Aorta (tissue), 5 donors: ENCODE data around the gene NAPEPLD. TPM values are rescaled to one million over a fixed set of nuclear protein-coding genes. Genes with fewer than 3 reads are reported as not detected.
"Not testable (repeated sequence)": the region's sequence is repeated elsewhere in the genome, so short reads cannot be mapped to it uniquely, and the experiment has no call there.

Experiments
- ATAC-seq: fragments of 200-7000 bp; cut with Tn5 transposase; one replicate; pipeline ENCODE4 v1.9.1; 2022; ENCODE audit warnings: moderate library complexity; ENCODE audit not compliant: low FRiP score
- DNase-seq, 2 donors: peaks; one replicate each; pipeline ENCODE4 v3.0.0-alpha.2; 2020
- H3K27ac ChIP-seq, 2 donors: one replicate each; pipeline ENCODE4 v1.5.1; 2013; ENCODE audit warnings: low read length in 2 of 2, mild to moderate bottlenecking in 2 of 2, moderate library complexity in 2 of 2, control low read depth in 1 of 2, inconsistent platforms in 1 of 2, low read depth in 1 of 2
- H3K27me3 ChIP-seq, 2 donors: one replicate each; pipeline ENCODE4 v1.6.1; 2013; ENCODE audit warnings: control low read depth in 1 of 2, low read length in 1 of 2, mild to moderate bottlenecking in 1 of 2, moderate library complexity in 1 of 2; ENCODE audit not compliant: insufficient read depth in 2 of 2, control insufficient read depth in 1 of 2
- H3K36me3 ChIP-seq, 2 donors: one replicate each; pipeline ENCODE4 v1.6.1; 2013; ENCODE audit warnings: control low read depth in 1 of 2, low read length in 1 of 2, mild to moderate bottlenecking in 1 of 2; ENCODE audit not compliant: insufficient read depth in 2 of 2, control insufficient read depth in 1 of 2
- H3K4me1 ChIP-seq, 2 donors: one replicate each; pipeline ENCODE4 v1.6.1; 2013; ENCODE audit warnings: low read length in 2 of 2, control low read depth in 1 of 2, mild to moderate bottlenecking in 1 of 2, moderate library complexity in 1 of 2; ENCODE audit not compliant: insufficient read depth in 2 of 2, control insufficient read depth in 1 of 2
- H3K4me3 ChIP-seq, 2 donors: one replicate each; pipeline ENCODE4 v1.5.1; 2013; ENCODE audit warnings: low read length in 2 of 2, control low read depth in 1 of 2, mild to moderate bottlenecking in 1 of 2
- H3K9me3 ChIP-seq: one replicate; pipeline ENCODE4 v1.6.1; 2013; ENCODE audit warnings: mild to moderate bottlenecking, low read length; ENCODE audit not compliant: control insufficient read depth
- WGBS, 2 donors: extraction: QIAGEN DNeasy Blood & Tissue Kit; methylation state at CpG; one replicate each; pipeline ENCODE4 v1.1.7; 2013; 5-methylcytosine and 5-hydroxymethylcytosine counted together
- intact Hi-C, 2 donors: fragments of 100-400 bp; cut with DNase I; formaldehyde crosslinking; loops; one replicate each; pipeline versions ENCODE4 v1.14.2 to v1.15.0; 2022
- polyA plus RNA-seq, 2 donors: library from polyadenylated mRNA; stranded (reverse); fragments of 200-250 nt; gene quantifications; one replicate each; pipeline ENCODE4 v1.2.3, GENCODE V29; 2013
- total RNA-seq, 2 donors: library from RNA; stranded (reverse); fragmentation: NEBNext Ultra II Directional; extraction: Animal tissue kit (Norgen Biotek cat#: 25700); gene quantifications; one replicate each; pipeline ENCODE4 v1.2.1, GENCODE V29; 2021
- donor health status: healthy with polysubstance abuse.
- donor health status: Bipolar disorder and iron deficiency.
- donor health status: DM: no; HTN: no; CAD: no.
- donor health status: DM: no; HTN: no; CAD: no.
- donor health status: DM: yes; HTN: yes; CAD: no.

NAPEPLD gene
- total and polyA plus RNA-seq, 4 donors, result 8.2 to 20.5 (median 9.1) TPM

DNA sequence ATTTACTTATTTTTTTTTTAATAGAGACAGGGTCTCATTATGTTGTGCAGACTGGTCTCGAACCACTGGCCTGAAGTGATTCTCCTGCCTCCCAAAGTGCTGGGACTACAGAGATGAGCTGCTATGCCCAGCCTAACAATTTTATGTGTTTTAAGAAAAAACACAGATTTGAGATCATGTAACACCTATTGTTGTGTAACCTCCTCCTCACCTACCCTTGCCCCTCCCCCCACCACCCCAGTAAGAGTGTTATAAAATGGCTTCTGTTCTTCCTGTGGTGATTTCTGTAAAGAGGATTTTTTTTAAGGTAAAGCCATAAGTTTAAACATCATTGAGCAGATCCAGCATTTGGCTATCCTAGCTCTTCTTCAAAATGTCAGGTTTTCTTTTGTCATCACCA, 66.4 kb downstream of the NAPEPLD start:
- intact Hi-C loops, result no loop called here
- Histone ChIP-seq H3K36me3 (no peaks in the 10 kb centered on the region), H3K4me1 (no peaks in the 10 kb centered on the region), H3K27ac (no peak overlapping the region), H3K27me3 (no peaks in the 10 kb centered on the region), H3K9me3 (no peaks in the 10 kb centered on the region), H3K4me3 (no peak overlapping the region)
- DNase-seq (no peak), ATAC-seq (no peak)
- 97% methylated on average over 1 of the region's 1 CpG for WGBS, 2 donors

DNA sequence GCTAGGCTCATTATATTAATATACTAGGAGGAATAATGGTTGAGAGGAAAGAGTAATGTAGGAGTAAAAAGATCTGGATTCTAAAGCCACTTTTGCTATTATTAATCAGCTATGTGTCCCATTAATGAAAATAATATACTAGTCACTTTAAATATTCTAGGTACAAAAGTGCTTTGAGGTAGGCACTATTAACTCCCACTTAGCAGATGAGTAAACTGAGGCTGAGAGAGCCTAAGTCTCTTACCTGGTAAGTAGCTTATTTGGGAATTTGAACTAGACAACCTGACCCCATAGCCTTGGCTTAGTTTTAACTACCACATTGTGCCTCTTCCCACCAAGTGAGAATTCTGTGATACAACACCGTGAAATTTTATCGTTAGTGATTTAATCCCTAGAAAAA, 68.0 kb downstream of the NAPEPLD start:
- ATAC-seq, result no peak
- H3K4me3 ChIP-seq, result no peak overlapping the region
- H3K27me3 ChIP-seq, result no peaks in the 10 kb centered on the region
- WGBS, 2 donors, result 96 to 99% methylated on average over 2 of the region's 2 CpGs
- no peaks in the 10 kb centered on the region for H3K36me3 ChIP-seq
- intact Hi-C loops, result no loop called here
- H3K4me1 ChIP-seq, result no peaks in the 10 kb centered on the region
- no peak for DNase-seq
- H3K9me3 ChIP-seq, result no peaks in the 10 kb centered on the region
- no peak overlapping the region for H3K27ac ChIP-seq

DNA sequence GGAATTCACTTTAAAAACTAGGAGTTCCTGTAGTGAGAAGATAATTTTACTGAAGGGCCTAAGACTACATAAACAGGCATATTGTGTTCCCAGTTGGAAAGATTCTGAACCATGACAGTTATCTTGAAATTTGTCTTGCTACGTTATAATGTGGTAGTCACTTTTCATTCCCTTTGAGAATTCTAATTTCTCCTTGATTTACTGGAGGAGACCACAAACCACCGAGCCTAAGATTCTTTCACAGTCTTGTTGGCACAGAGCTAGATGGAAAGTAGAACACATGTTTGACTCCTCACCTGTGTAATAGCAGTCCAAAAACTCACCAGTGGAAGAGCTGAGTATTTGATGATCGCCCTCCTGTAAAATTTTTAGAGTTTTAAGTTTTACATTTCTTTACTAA, 69.1 kb downstream of the NAPEPLD start:
- Histone ChIP-seq H3K27me3 (no peaks in the 10 kb centered on the region), H3K9me3 (no peaks in the 10 kb centered on the region), H3K4me3 (no peak overlapping the region), H3K27ac (no peak overlapping the region), H3K4me1 (no peaks in the 10 kb centered on the region), H3K36me3 (no peaks in the 10 kb centered on the region)
- DNase-seq (no peak), ATAC-seq (no peak)
- 84 to 88% methylated on average over 3 of the region's 3 CpGs for WGBS, 2 donors
- intact Hi-C loops, result loop anchor here in 1 of 2 donors (5.0 kb wide), 1 partner anchor 67 kb away; the partner anchor contains the start of gene NAPEPLD

DNA sequence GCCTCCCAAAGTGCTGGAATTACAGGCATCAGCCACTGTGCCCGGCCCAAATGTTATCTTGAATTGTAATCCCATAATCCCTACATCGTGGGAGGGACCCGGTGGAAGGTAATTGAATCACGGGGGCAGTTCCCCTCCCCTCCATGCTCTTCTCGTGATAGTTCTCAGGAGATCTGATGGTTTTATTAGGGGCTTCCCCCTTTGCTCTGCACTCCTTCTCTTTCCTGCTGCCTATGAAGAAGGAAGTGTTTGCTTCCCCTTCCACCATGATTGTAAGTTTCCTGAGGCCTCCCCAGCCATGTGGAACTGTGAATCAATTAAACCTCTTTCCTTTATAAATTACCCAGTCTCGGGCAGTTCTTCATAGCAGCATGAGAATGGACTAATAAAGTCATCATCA, 70.7 kb downstream of the NAPEPLD start:
- H3K36me3 ChIP-seq, H3K4me1 ChIP-seq, ATAC-seq, H3K9me3 ChIP-seq, H3K27ac ChIP-seq, H3K4me3 ChIP-seq, H3K27me3 ChIP-seq, DNase-seq: not testable (repeated sequence)
- intact Hi-C loops, result loop anchor here in 1 of 2 donors (5.0 kb wide), 1 partner anchor 69 kb away; the partner anchor contains the start of gene NAPEPLD
- 86 to 94% methylated on average over 6 of the region's 6 CpGs for WGBS, 2 donors

DNA sequence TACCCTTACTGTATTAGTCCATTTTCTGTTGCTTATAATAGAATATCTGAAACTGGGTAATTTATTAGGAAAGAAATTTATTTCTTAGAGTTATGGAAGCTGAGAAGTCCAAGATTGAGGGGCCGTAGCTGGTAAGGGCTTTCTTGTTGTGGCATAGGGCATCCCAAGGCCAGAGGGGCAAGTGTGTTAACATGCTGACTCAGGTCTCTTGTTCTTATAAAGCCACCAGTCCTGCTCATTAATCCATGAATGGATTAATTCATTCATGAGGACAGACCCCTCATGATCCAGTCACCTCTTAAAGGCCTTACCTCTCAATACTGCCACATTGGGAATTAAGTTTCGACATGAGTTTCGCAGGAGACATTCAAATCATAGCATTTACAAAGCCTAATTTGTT, 71.6 kb downstream of the NAPEPLD start:
- no peaks in the 10 kb centered on the region for H3K27me3 ChIP-seq
- ATAC-seq (no peak), DNase-seq (no peak)
- no peaks in the 10 kb centered on the region for H3K9me3 ChIP-seq
- WGBS, 2 donors, result 94 to 97% methylated on average over 3 of the region's 3 CpGs
- no peak overlapping the region for H3K4me3 ChIP-seq
- H3K36me3 ChIP-seq, result no peaks in the 10 kb centered on the region
- intact Hi-C loops, result loop anchor here in 1 of 2 donors (5.0 kb wide), 1 partner anchor 70 kb away; the partner anchor contains the start of gene NAPEPLD
- H3K4me1 ChIP-seq, result no peaks in the 10 kb centered on the region
- H3K27ac ChIP-seq, result no peak overlapping the region

DNA sequence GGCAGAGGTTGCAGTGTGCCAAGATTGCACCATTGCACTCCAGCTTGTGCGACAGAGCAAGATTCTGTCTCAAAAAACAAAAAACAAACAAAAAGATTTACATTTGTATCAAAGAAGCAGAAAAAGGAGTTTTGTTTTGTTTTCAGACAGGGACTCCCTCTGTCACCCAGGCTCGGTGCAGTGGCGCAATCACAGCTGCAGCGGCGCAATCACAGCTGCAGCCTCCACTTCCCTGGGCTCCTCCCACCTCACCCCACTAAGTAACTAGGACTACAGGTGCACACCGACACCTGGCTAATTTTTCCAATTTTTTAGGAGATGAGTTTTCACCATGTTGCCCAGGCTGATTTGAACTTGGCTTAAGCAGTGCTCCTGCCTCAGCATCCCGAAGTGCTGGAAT, 72.1 kb downstream of the NAPEPLD start:
- intact Hi-C loops, result loop anchor here in 1 of 2 donors (5.0 kb wide), 1 partner anchor 71 kb away; the partner anchor contains the start of gene NAPEPLD

DNA sequence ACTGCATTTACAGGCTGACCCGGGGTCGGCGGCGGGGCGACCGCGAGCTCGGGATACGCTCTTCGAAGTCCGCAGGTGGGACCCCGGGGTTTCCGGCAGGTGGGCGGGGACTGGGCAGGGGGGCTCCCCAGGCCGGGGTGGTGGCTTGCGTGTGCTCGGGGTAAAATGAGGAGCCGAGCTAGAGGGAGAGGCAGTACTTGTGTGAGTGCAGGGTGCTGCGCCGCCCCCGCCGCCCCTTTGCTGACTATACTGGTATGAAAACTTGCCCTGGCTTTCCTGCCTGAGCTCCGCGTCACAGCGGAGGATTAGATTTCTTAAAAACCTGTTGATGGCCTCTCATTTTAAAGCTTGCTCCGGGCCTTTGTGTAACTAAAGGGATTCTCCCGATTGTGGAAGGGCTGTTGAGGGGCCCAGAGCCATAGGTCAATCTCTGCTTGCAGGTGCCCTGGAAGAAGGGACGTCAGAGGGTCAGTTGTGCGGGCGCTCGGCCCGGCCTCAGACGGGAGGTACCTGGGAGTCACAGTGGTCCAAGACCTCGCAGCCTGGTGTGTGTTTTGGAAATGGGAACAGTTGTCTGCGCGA, 73.5 kb downstream of the NAPEPLD start:
- intact Hi-C loops, result loop anchor here (2.0 to 5.0 kb wide), 2 partner anchors 72 to 73 kb away; partner anchors contain the start of gene NAPEPLD (in 2 of the 2)
- Histone ChIP-seq H3K4me3 (peak overlapping the region; percentile 57 to 60), H3K4me1 (no peaks in the 10 kb centered on the region), H3K27me3 (no peaks in the 10 kb centered on the region), H3K27ac (peak overlapping the region; percentile 61 to 73), H3K36me3 (no peaks in the 10 kb centered on the region), H3K9me3 (no peaks in the 10 kb centered on the region)
- WGBS, 2 donors, result 0% methylated on average over 36 of the region's 36 CpGs
- DNase-seq (peak; percentile 76 to 88), ATAC-seq (peak; percentile 27)

More for the DNA sequence above, 72.1 kb downstream of the NAPEPLD start:
- Histone ChIP-seq H3K4me1 (no peaks in the 10 kb centered on the region), H3K27me3 (no peaks in the 10 kb centered on the region), H3K36me3 (no peaks in the 10 kb centered on the region), H3K27ac (no peak overlapping the region), H3K9me3 (no peaks in the 10 kb centered on the region), H3K4me3 (no peak overlapping the region)
- DNase-seq (no peak), ATAC-seq (no peak)
- 95% methylated on average over 7 of the region's 7 CpGs for WGBS, 2 donors

DNA sequence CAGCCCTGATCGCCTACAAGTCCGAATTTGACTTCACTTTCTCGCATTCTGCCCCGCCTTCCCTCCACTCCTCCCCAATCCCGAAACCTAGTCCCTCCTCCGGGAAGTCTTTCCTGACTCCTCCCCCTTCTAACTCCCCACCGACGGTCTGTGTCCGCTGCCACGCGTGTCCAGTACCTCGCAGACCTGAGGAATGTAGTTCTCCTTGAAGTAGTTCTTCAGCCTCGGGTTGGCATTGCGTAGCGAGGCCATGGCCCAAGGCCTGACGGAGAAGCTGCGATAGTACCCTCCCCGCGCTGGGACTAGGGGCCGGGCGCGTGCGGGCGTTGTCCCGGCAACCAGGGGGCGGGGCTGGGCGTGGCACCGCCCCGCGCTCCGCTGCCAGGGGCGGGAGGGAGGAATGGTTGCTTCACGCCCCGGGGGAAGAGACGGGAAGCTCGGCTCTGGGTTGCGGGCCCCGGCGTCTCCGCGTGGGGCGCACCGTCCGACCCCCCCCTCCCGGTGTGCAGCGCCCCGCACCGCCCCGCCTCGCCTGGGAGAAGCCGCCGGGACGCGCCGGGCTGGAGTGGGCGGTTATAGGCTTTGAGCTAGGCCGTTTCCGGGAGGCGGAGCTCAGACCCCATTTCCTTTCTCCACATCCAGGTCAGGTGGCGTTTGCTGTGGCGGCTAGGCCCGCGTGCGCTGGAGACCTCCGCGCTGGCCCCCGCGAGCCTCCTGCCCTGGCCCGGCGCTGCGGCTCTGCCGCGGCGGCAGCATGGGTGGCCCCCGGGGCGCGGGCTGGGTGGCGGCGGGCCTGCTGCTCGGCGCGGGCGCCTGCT, 74.2 kb downstream of the NAPEPLD start, which contains the start of the genes ARMC10 and FBXL13:
ARMC10 (plus strand) TSS at position 622 of the 818 bp plus-strand sequence; CDS start at position 755, 133 bp downstream.
FBXL13 (minus strand) TSS at position 278 of the 818 bp plus-strand sequence.
- WGBS, 2 donors, result 0% methylated on average over 77 to 83 of the region's 83 CpGs
- Histone ChIP-seq H3K4me3 (peak within 1 kb of the TSS; percentile 57 to 60), H3K27me3 (no peaks in the 10 kb centered on the region), H3K9me3 (no peaks in the 10 kb centered on the region), H3K27ac (peak within 1 kb of the TSS; percentile 61 to 78), H3K4me1 (no peaks in the 10 kb centered on the region), H3K36me3 (no peaks in the 10 kb centered on the region)
- intact Hi-C loops, result loop anchor here (2.0 to 5.0 kb wide), 2 partner anchors 73 to 74 kb away; partner anchors contain the start of gene NAPEPLD (in 2 of the 2)
- DNase-seq (peak; percentile 93 to 95), ATAC-seq (peak; percentile 97)
